NCI-H187 treated with DMSO at 0.1 percent for 48 hours (cell line): ENCODE measurements around the gene CCND3.

Source experiments
- DNase-seq: peaks from one replicate; lab custom pipeline; 2025; lab: John Stamatoyannopoulos, UW

The CCND3 gene

DNA sequence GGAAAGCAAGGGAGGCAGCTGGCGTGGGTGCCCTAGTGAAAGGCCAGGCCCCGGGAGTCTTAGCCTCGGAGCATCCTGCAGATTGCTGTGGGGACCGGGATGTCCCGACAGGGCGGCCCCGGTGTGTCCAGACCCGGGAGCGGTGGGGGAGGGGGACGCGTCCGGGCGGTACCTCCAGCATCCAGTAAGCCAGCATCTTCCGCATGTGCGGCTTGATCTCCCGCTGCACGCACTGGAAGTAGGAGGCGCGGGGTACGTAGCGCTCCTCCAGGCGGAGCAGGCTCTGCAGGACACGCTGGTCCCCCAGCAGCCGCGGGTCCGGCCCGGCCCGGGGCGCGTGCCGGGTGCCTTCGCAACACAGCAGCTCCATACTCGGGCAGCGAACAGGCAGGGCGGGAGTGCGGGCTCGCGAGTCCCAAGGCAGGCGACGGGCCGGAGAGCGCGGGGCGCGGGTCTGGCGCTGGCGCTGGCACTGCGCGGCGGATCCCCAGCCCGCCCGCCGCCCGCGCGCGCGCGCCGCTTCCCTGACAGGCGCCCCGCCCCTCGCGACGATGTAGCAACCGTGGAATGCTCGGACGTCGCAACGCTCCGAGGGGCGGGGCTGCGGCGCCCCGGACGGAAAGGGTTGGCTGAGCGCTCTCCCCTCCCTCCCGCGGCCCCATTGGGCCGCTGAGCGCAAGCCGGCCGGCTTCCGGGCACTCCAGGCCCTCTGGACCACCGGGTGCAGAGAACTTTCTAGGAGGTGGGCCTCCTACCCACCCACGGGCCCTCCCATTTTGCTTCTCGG, at the start of gene CCND3:
CCND3 (minus strand) TSS at position 529 of the 787 bp plus-strand sequence; CDS start at position 370, 159 bp downstream.
- DNase-seq, result peak; percentile 18

DNA sequence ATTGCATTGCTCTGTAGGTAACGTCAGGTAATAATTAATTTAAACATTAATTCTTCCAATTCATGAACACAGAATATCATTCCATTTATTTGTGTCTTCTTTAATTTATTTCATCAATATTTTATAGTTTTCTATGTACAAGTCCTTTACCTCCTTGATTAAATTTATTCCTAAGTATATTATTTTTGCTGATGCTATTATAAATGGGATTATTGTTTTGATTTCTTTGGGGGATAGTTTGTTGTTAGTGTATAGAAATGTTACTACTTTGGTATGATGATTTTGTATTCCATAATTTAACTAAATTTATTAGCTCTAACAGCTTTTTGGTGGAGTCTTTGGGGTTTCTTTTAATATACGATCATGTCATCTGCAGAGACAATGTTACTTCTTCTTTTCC, 44.7 kb upstream of the CCND3 start:
- no peak for DNase-seq

DNA sequence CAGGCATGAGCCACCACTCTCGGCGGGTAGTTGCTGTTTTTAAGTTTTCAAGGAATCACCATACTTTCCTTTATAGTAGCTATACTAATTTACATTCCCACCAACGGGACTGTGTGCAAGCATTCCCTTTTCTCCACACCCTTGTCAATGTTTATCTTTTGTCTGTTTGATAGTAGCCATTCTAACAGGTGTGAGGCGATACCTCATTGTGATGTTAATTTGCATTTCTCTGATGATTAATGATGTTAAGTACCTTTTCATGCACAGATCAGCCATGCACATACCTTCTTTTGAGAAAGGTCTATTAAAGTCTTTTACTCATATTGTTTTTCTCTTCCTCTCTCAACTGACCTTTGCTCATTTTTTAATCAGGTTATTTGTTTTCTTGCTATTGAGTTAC, 43.0 kb upstream of the CCND3 start:
- DNase-seq, result no peak

DNA sequence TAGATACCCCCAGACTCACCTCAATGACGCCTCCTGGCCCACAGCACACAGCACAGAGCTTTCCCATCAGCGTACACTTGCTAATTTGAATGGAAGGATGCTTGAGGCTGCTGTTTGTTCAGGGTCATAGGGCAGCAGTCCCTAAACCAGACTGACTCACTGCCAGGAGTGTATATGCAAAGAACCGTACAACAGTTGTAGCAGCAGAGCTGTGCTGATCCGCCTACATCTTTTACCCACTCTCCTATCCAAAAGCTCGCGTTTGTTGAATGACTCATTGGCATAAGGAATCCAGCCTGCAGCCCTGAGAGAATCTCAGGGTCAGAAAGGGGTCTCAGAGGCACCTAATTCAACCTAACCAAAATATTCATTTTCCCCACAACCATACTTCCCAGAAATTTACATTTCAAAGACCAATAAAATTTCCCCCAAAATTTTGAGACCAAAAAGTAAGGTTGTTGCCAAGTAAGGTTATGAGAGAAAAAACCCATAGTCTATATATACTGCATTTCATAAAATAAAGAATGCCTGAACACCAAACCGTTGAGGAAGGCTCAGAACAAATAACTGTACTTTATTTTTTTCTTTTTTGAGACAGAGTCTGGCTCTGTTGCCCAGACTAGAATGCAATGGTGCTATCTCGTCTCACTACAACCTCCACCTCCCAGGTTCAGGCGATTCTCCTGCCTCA, 35.3 kb upstream of the CCND3 start:
- DNase-seq, result no peak

DNA sequence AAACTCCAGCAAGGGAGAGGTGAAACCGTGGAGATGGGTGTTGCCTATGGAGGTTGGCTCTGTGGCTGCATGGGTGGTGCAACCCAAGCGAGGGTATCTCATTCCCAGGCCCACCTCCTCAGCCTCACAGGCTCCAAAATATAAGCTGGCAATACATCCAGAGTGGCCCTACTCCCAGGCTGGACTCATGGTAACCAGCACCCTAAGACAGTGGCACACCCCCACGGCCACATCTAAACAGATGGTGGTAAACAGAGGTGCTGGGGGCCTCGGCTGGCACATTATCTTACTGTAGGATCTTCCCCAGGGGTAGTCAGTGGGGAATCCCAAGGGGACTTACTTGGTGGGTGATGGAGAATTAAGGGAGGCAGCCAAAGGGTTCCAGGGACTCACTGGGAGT, 33.7 kb upstream of the CCND3 start:
- no peak for DNase-seq

DNA sequence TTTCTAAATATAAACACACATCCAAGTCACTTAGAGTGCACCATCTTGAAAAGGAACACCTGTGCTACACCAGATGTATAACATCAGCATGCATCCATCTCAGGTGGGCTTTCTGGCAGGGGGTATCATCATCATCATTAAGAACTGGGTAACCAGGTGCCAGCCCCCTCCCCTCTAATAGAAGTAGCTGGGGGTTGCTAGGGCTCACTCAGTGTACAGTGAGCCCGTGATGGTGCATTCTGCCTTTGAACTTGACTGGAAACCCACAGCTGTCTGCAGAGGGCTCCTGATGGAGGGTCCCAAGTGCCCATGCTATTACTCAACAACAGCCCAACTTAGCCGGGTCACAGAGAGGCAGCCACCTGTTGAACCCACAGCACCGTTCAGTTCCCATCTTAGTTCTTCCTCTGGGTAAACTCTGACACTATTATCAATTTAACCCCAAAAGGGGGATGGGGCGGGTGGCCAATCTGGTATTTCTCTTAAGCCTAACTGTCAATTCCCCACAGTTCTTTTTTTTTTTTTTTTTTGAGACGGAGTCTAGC, 32.7 kb upstream of the CCND3 start:
- DNase-seq, result no peak

DNA sequence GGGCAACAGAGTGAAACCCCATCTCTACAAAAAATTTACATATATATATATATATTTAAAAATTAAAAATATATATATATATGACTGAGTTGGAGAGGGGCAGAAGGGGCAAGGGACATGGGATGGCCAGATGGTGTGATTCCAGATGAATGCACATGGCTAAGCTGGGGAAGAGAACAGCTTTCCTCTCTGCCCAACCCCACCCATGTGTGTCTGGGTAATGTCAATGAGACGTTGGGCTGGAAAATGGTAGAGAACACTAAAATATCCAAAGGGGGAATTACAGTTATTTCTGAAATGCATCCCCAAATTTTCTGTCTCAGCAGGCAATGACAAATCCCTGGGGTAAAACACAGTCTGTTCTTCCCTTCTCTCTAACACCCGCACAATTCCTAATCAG, 31.2 kb upstream of the CCND3 start:
- DNase-seq, result no peak

DNA sequence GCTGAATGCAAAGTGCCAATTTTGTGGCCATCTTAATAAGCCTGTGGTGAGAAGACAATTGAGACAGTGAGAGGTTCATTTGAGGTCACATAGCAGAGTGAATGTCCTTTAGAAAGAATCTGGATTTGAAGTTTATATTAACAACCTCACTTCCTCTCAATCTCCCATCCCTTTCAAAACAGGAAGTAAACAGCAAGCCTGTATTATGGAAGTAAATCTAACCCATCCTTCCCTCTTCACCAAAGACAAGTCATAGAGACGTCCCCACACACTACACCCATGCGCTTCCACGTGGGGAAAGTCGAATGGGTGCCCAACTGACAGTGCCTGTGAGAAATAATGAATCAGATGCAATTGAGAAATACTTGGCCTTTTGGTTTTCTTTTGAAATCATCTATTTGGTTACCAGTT, 28.8 kb upstream of the CCND3 start:
- DNase-seq, result no peak

DNA sequence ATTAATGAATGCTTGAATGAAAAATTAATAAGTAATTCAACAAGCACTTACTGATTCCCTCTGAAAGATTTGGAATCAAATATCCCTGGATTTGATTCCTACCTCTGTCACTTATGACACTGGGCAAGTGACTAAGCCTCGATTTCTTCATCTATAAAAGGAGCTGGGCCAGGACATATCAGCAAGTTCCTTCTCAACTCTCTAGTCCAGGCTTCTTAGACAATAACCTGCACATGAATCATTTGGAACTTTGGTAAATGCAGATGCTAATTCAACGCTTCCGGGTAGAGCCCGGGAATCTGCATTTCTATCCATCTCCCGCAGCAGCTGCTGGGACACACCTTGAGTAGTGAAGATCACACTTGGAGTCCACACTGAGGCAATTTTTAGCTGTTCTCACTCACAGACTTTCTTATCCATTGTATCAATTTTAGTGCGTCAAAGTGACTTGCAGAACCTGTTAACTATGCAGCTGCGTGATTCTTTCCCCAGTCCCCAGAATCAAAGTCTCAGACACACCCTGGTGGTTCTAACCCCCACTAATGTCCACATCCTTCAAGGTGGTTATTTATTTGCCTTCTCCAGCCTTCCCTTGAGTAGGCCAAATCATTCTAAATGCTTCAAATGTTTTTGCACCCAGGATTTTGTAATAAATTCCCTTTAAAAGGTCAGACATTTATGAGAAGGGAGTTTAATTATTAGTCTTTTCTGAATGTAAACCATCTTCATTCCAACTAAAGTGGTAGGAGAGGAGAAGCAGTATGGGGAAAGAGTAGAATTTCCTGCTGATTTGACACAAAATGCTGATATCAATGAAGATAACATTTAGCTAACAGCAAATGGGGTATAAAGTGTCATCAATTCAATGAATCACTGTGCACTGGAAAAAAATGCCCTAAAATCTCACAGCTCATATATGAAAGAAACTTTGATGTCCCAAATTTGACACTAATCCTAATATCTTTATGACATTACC, 26.0 kb upstream of the CCND3 start:
- DNase-seq, result no peak

DNA sequence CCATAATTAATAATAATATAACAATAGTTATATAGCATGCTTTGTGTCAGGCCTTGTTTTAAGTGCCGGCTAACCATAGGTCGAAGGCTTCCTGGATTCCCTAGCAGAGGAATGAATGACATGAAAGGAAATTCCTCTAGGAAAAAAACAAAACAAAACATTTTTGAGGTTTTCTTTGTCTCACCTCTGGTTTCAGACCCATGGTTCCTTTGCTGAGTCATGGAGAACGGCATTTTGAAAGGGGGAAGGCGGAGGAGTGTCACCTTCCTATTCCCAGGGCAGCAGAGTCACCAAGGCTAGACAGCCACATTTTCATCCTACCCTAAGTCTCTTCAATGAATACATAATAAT, 25.3 kb upstream of the CCND3 start:
- DNase-seq, result no peak

DNA sequence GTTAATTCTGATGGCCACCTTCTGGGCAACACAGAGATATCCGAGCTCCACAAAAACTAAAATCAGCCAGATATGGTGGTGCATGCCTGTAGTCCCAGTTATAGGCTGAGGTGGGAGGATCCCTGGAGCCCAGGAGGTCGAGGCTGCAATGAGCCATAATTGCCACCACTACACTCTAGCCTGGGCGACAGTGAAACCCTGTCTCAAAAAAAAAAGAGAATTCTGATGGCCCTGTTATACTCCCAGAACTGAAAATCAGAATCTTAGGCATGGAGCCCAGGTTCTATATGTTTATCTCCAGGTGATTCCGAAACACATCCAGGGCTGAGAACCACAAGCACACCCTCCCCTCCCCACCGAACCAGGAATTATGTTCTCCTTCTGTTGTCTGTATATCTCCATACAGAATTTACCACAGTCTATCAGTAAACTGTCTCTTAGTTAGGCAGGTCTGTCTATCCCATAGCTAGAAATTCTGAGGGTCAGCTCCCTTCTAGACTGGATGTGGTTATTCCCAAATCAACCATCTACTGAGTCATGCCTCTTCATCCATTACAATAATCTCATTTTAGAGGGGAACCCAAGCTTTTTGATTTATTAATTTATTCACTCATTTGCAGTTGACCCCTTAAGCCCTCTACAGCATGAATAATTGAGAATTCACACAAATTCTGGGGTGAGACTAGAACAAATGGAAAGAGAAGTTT, 24.8 kb upstream of the CCND3 start:
- no peak for DNase-seq

DNA sequence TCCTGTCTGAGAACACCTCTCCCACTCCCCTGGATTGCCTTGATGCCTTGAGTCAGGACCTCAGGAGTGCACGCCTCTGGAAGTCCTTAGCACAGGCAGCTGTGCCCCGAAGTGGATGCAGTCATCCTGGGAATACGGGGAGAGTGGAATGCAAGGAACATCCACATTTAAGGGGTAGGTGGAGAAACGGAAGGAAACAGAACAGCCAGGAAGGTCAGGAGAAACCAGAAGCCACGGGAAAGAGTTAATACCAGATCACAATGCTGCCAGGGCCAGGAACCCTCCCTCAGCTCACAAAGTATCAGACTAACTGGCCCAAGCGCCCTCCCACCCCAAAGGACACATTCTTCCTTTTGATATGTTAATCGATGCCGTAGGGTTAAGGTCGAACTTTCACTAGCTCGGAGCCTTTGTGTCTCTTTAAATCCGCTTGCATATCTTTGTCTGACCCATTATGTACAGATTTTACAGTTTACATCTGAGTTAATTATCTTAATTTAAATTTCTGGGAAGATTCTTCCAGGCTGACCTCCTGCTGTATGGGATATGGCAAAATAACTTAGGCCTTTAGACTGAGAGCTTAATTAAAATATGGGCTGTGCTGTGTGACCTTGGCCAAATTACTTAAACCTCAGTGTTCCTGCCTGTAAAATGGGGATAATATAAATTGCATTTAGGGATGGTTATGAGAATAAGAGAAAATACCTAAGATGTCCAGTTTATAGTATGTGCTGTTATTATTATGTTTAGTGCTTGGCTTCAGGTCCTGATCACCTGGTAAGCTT, 24.0 kb upstream of the CCND3 start:
- DNase-seq, result no peak

DNA sequence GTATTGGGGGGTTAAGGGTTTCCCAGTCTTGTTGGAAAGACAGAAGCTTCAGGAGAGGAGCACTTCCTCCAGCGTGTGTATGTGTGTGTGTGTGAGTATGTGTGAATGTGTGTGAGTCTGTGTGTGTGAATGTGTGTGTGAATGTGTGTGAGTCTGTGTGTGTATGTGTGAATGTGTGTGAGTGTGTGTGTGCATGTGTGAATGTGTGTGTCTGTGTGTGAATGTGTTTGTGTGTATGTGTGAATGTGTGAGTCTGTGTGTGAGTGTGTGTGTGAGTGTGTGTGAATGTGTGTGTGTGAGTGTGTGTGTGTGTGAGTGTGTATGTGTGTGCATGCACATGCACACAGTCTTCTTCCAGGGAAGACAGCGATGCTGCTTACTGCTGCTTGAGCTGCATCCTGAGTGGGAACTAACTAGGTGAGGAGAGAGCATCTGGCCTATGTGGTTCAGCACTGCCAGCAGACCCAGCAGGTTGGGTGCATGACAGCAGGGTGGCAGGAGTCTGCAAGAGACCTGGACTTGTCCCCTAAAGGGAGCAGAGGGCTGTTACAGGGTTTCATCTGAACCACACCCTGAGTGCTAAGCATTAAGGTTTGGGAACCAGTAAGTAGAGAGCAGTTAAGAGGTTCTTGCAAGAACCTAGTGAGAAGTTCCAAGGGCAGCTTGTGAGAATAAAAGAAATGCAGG, 22.7 kb upstream of the CCND3 start:
- no peak for DNase-seq

DNA sequence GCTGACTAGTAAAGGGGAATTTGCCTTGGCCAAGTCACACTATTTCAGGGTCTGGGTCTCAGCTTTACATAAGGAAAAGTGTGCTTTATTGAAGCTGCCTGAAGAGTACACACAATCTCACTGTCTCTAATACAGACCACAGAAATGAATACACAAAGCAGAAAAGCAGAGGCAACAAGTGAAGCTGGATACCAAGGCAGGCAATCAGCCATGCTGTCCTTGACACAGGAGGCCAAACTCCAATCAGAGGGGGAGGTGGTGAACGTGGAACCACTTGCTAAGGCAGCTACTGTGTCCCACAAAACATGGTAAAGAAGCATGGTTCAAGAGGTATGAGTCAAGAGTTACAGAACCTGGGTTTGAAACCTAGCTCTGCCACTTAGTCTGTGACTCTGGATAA, 21.8 kb upstream of the CCND3 start:
- no peak for DNase-seq

DNA sequence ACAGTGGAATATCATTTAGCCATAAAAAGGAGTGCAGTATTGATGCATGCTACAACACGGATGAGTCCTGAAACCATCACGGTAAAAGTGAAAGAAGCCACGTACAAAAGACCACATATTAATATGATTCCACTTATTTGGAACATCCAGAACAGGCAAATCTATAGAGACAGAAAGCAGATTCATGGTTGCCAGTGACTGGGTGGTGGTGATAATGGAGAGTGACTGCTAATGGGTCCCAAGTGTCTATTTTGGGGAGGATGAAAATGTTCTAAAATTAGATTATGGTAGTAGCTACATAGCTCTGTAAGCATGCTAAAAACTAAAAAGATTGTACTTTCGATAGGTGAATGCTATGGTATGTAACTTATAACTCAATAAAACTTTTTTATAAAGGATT, 18.4 kb upstream of the CCND3 start:
- no peak for DNase-seq

DNA sequence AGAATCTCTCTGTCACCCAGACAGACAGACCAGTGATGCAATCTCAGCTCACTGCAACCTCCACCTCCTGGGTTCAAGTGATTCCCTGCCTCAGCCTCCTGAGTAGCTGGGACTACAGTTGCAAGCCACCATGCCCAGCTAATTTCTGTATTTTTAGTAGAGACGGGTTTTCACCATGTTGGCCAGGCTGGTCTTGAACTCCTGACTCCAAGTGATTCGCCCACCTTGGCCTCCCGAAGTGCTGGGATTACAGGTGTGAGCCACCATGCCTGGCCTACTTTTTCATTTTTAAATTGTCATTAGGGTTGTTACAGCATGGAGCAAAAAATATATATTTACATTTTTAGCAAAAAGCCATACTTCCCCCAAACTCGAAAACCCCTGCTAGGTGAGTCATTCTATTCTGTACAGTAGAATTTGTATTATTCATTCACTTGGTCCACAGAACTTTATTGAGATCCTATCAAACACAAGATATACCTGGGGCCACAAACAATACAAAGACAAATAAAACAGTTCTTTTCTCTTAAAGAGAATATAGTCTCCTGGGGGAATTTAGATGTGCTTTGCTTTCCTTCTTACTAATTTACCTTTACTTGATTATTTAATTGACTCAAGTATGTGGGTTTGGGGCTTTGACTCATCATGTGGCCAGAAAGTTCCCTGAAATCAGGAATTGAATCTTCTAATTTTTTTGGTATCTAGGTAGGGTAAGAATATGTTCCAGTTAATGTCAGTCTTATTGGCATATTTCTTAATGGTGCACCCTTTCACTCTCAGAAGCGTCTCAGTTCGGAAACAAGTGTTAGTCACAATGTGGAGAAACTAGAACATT, 16.6 kb upstream of the CCND3 start:
- no peak for DNase-seq

DNA sequence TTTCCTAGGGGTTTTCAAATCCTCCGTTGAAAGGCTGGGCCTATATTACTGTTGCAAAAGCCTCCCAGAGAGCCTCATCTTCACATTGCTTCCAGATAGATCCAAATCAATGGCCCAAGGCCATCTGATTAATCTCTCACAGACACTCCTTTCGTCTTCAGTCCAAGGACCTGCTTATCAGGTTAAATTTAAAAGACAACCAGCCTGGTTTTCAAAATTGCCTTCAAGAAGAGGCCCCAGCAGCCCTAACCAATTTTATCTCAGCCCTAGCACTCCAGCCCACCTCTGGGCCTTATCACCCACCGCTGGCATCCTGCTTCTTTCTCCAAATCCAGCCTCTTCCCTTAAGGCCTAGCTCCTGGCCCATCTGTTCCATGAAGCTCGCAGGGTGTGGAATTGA, 15.5 kb upstream of the CCND3 start:
- DNase-seq, result no peak

DNA sequence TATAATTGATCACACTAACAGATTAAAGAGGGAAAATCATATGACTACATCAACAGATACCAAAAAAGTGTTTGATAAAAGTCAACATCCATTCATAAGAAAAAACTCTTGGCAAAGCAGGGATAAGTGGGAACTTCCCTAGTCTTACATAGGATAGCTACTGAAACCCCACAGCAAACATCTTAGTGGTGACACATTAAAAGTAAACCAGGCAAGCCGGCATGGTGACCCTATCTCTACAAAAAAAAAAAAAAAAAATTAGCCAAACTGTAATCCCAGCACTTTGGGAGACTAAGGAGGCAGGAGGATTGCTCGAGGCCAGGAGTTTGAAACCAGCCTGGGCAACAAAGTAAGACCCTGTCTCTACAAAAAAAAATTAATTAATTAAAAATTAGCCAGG, 13.8 kb upstream of the CCND3 start:
- no peak for DNase-seq

DNA sequence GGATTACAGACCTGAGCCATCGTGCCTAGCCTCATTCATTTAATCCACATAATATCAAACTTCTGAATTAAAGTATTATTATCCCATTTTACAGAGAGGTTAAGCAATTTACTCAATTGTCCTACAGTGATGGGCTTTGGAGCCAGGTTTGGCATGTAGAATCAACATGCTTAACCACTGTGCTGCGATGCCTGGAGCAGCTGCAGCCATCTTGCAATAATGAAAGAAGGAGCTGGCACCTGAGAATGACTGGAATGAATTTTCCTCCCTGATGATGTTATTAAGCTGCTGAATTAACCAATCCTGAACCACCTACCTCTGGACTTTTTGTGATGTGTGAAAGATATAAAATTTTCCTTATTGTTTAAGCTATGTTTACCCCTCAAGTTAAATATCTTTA, 13.1 kb upstream of the CCND3 start:
- no peak for DNase-seq
